Upper lobe of left lung (tissue), 6 donors: ENCODE results near the gene CLMP. TPM values are rescaled to one million over a fixed set of nuclear protein-coding genes. Genes with fewer than 3 reads are reported as not detected.

Experiments
- ATAC-seq, 2 donors: fragments of 200-7000 bp; cut with Tn5 transposase; one replicate each; pipeline ENCODE4 v1.9.1; 2022; ENCODE audit warnings: mild to moderate bottlenecking in 2 of 2, moderate library complexity in 2 of 2; ENCODE audit not compliant: low FRiP score in 2 of 2
- DNase-seq, 2 donors: peaks; one replicate each; pipeline ENCODE4 v3.0.0-alpha.2; 2019 to 2020
- H3K27ac ChIP-seq, 4 donors: fragments of 200-600 bp; sonication (generic); one replicate each; pipeline ENCODE4 v1.5.1; 2016 to 2019
- H3K27me3 ChIP-seq, 4 donors: fragments of 200-600 bp; sonication (generic); one replicate each; pipeline ENCODE4 v1.5.1; 2017 to 2019
- H3K36me3 ChIP-seq, 4 donors: fragments of 200-600 bp; sonication (generic); one replicate each; pipeline ENCODE4 v1.5.1; 2016 to 2019
- H3K4me1 ChIP-seq, 4 donors: fragments of 200-600 bp; sonication (generic); one replicate each; pipeline ENCODE4 v1.5.1; 2018 to 2019
- H3K4me3 ChIP-seq, 4 donors: fragments of 200-600 bp; sonication (generic); one replicate each; pipeline ENCODE4 v1.5.1; 2017 to 2019; ENCODE audit warnings: mild to moderate bottlenecking in 2 of 4, moderate library complexity in 1 of 4
- H3K9me3 ChIP-seq, 4 donors: fragments of 200-600 bp; sonication (generic); one replicate each; pipeline ENCODE4 v1.5.1; 2018 to 2019
- CTCF ChIP-seq, 6 experiments: fragments of 450-650 bp in 4 of 6; fragments of 200-600 bp in 2 of 6; sonication (generic) in 2 of 6; IDR thresholded peaks; one replicate each; pipeline ENCODE4 v1.5.1; 2016 to 2019; ENCODE audit warnings: antibody characterized with exemption in 6 of 6
- EP300 ChIP-seq, 4 donors: sonication (generic); formaldehyde crosslinking; IDR thresholded peaks; one replicate each; pipeline ENCODE4 v1.5.1; 2017; ENCODE audit warnings: antibody characterized with exemption in 4 of 4, control low read depth in 2 of 4
- POLR2A ChIP-seq, 4 donors: fragments of 450-650 bp; IDR thresholded peaks; one replicate each; pipeline ENCODE4 v1.5.1; 2016 to 2017; ENCODE audit warnings: antibody characterized with exemption in 4 of 4, mild to moderate bottlenecking in 2 of 4
- POLR2AphosphoS5 ChIP-seq, 2 donors: sonication (generic); formaldehyde crosslinking; IDR thresholded peaks; one replicate each; pipeline ENCODE4 v1.5.1; 2017; ENCODE audit warnings: antibody characterized with exemption in 2 of 2
- WGBS, 2 donors: methylation state at CpG; one replicate each; pipeline ENCODE4 v1.1.5; 2017 to 2018; 5-methylcytosine and 5-hydroxymethylcytosine counted together
- total RNA-seq, 6 donors: library from RNA; depleted of rRNA in 4 of 6; stranded (reverse); fragments of >200 nt in 4 of 6; gene quantifications; one replicate each; pipeline versions ENCODE4 v1.1.0 to v1.2.1, GENCODE V29; 2016 to 2021
- donor health status: DM: no; HTN: no; CAD: no; lungs with moderate emphysema.
- donor health status: DM: no; HTN: yes; CAD: no; lungs with severe emphysema.

CLMP gene
- total RNA-seq, 6 donors from 2014 or later = 6.0 to 23.4 (median 15.3) TPM

GRCh38 chr11:123069908-123070821 lies 124.9 kb downstream of the CLMP start:
- TF ChIP-seq POLR2AphosphoS5 (IDR thresholded peaks at IDR 0.05) = no peak
- Histone ChIP-seq H3K4me3 (peak overlapping the region in 2 of 4 donors; percentile 31 to 38), H3K4me1 (peaks cover 0 to 39% (median 13%) of the 10 kb centered on the region in 4 donors), H3K36me3 (no peaks in the 10 kb centered on the region), H3K27ac (peak overlapping the region; percentile 31 to 73 (median 71)), H3K27me3 (no peaks in the 10 kb centered on the region), H3K9me3 (no peaks in the 10 kb centered on the region)
- 44 to 50% methylated on average over 5 of the region's 5 CpGs for WGBS, 2 donors
- peak in 1 of 2 donors; percentile 38 for ATAC-seq
- no peak for DNase-seq

GRCh38 chr11:123065621-123066020 lies 129.4 kb downstream of the CLMP start:
- Histone ChIP-seq H3K27me3 (no peaks in the 10 kb centered on the region), H3K27ac (peak overlapping the region in 1 of 4 donors; percentile 38), H3K4me1 (peaks cover 22 to 45% (median 30%) of the 10 kb centered on the region in 4 donors), H3K36me3 (peaks cover 0 to 6% (median 4%) of the 10 kb centered on the region in 4 donors), H3K9me3 (no peaks in the 10 kb centered on the region), H3K4me3 (no peak overlapping the region)
- 84 to 92% methylated on average over 2 of the region's 2 CpGs for WGBS, 2 donors
- ATAC-seq (no peak), DNase-seq (no peak)
- TF ChIP-seq POLR2A (IDR thresholded peaks at IDR 0.05) (no peak), EP300 (IDR thresholded peaks at IDR 0.05) (no peak), POLR2AphosphoS5 (IDR thresholded peaks at IDR 0.05) (no peak), CTCF (IDR thresholded peaks at IDR 0.05) (no peak)

- no peak for TF ChIP-seq POLR2A (IDR thresholded peaks at IDR 0.05)
- TF ChIP-seq POLR2AphosphoS5 (IDR thresholded peaks at IDR 0.05) = no peak
- no peak for TF ChIP-seq CTCF (IDR thresholded peaks at IDR 0.05)
- TF ChIP-seq EP300 (IDR thresholded peaks at IDR 0.05) = no peak
- peak overlapping the region in 3 of 4 donors; percentile 86 to 90 (median 88) for H3K4me3 ChIP-seq
- peak overlapping the region; percentile 100 for H3K27ac ChIP-seq
- ATAC-seq (no peak), DNase-seq (no peak)
- no peaks in the 10 kb centered on the region for H3K27me3 ChIP-seq
- H3K4me1 ChIP-seq = peaks cover 35 to 49% (median 42%) of the 10 kb centered on the region in 4 donors
- 43 to 48% methylated on average over 9 of the region's 9 CpGs for whole genome bisulfite sequencing, 2 donors
- H3K36me3 ChIP-seq = peaks cover 14 to 22% (median 20%) of the 10 kb centered on the region in 4 donors
- no peaks in the 10 kb centered on the region for H3K9me3 ChIP-seq
Observed at GRCh38 chr11:123063826-123064657, 131.0 kb downstream of the CLMP start.

GRCh38 chr11:123062892-123063825 lies 131.9 kb downstream of the CLMP start:
- Histone ChIP-seq H3K9me3 (no peaks in the 10 kb centered on the region), H3K4me3 (peak overlapping the region; percentile 68 to 90 (median 87)), H3K4me1 (peaks cover 40 to 53% (median 48%) of the 10 kb centered on the region in 4 donors), H3K27me3 (no peaks in the 10 kb centered on the region), H3K36me3 (peaks cover 21 to 31% (median 28%) of the 10 kb centered on the region in 4 donors), H3K27ac (peak overlapping the region; percentile 100)
- no peak for TF ChIP-seq POLR2AphosphoS5 (IDR thresholded peaks at IDR 0.05)
- TF ChIP-seq POLR2A (IDR thresholded peaks at IDR 0.05) = peak in 1 of 4 donors; percentile 48
- 4 to 8% methylated on average over 19 to 31 of the region's 37 CpGs for WGBS, 2 donors
- peak; percentile 54 to 92 for DNase-seq
- ATAC-seq = peak; percentile 6 to 48
